IMR-90 (cell line): Measurements from ENCODE around the gene AKR1D1. TPM values are rescaled to one million over a fixed set of nuclear protein-coding genes. Genes with fewer than 3 reads are reported as not detected.

Experiments
- ATAC-seq: fragments of 200-7000 bp; cut with Tn5 transposase; 2 replicates; pipeline ENCODE4 v1.9.1; 2020; ENCODE audit warnings: low read depth, mild to moderate bottlenecking, moderate library complexity
- BruUV-seq: library from RNA; stranded (reverse); fragments of 400-500 nt; replicated peaks from 2 replicates; lab custom pipeline; 2021; lab: Mats Ljungman, UMichigan
- CTCF ChIA-PET: fragments of 300-600 bp; formaldehyde crosslinking; extraction: SDS; loops from one replicate; lab custom pipeline; 2021; ENCODE audit warnings: antibody characterized with exemption; lab: Yijun Ruan, JAX
- POLR2A ChIA-PET: fragments of 300-600 bp; sonication (Branson Sonifier 250); formaldehyde crosslinking; loops from one replicate; lab custom pipeline; 2022; ENCODE audit warnings: antibody characterized with exemption; ENCODE audit not compliant: unreplicated experiment; lab: Charles Lee
- DNase-seq: peaks from one replicate; pipeline ENCODE4 v3.0.0; 2013
- H2AFZ ChIP-seq: replicated peaks from 2 replicates; pipeline ENCODE3; 2013; ENCODE audit warnings: low read length, mild to moderate bottlenecking; ENCODE audit not compliant: poor library complexity
- H2AK5ac ChIP-seq: 2 replicates; pipeline ENCODE4 v1.6.1; 2013; ENCODE audit warnings: low read depth, low read length, inconsistent platforms
- H2AK9ac ChIP-seq: replicated peaks from 2 replicates; pipeline ENCODE3; 2013; ENCODE audit warnings: mild to moderate bottlenecking, low read depth, low read length, moderate library complexity; ENCODE audit not compliant: poor library complexity
- H2BK120ac ChIP-seq: 2 replicates; pipeline ENCODE4 v1.6.1; 2013; ENCODE audit warnings: low read depth, low read length, inconsistent platforms
- H2BK15ac ChIP-seq: 3 replicates; pipeline ENCODE4 v1.6.1; 2013; ENCODE audit warnings: low read depth, low read length, inconsistent platforms
- H2BK20ac ChIP-seq: 2 replicates; pipeline ENCODE4 v1.6.1; 2013; ENCODE audit warnings: low read depth, mild to moderate bottlenecking, inconsistent platforms, low read length, moderate library complexity
- H2BK5ac ChIP-seq: 2 replicates; pipeline ENCODE4 v1.6.1; 2013; ENCODE audit warnings: mild to moderate bottlenecking, low read depth, low read length, inconsistent platforms; ENCODE audit not compliant: poor library complexity, severe bottlenecking
- H3K14ac ChIP-seq: replicated peaks from 2 replicates; pipeline ENCODE4 v1.6.1; 2013; ENCODE audit warnings: low read depth, low read length, inconsistent platforms
- H3K18ac ChIP-seq: 2 replicates; pipeline ENCODE4 v1.6.1; 2013; ENCODE audit warnings: low read depth, low read length, control low read depth
- H3K23ac ChIP-seq: 2 replicates; pipeline ENCODE4 v1.6.1; 2013; ENCODE audit warnings: low read depth, low read length, inconsistent platforms
- H3K27ac ChIP-seq: 2 replicates; pipeline ENCODE4 v1.5.1; 2013; ENCODE audit warnings: mild to moderate bottlenecking, control low read depth, low read length; ENCODE audit not compliant: insufficient read depth
- H3K27me3 ChIP-seq: 2 replicates; pipeline ENCODE4 v1.6.1; 2013; ENCODE audit warnings: low read length; ENCODE audit not compliant: control insufficient read depth, insufficient read depth
- H3K36me3 ChIP-seq: 2 replicates; pipeline ENCODE4 v1.6.1; 2013; ENCODE audit warnings: low read length, mixed read lengths; ENCODE audit not compliant: control insufficient read depth, insufficient read depth
- H3K4ac ChIP-seq: 2 replicates; pipeline ENCODE4 v1.6.1; 2013; ENCODE audit warnings: low read depth, low read length, inconsistent platforms
- H3K4me1 ChIP-seq: 2 replicates; pipeline ENCODE4 v1.6.1; 2013; ENCODE audit warnings: low read length, mixed read lengths; ENCODE audit not compliant: control insufficient read depth, insufficient read depth
- H3K4me2 ChIP-seq: 2 replicates; pipeline ENCODE4 v1.6.1; 2013; ENCODE audit warnings: low read depth, mild to moderate bottlenecking, control low read depth, low read length, moderate library complexity
- H3K4me3 ChIP-seq: 2 replicates; pipeline ENCODE4 v1.5.1; 2013; ENCODE audit warnings: low read depth, mild to moderate bottlenecking, control low read depth, low read length, moderate library complexity; ENCODE audit not compliant: insufficient read depth
- H3K56ac ChIP-seq: 2 replicates; pipeline ENCODE4 v1.6.1; 2013; ENCODE audit warnings: low read length, inconsistent platforms; ENCODE audit not compliant: insufficient read depth; ENCODE audit errors: extremely low read depth
- H3K79me1 ChIP-seq, 2 experiments: 2 replicates each; pipeline ENCODE4 v1.6.1; 2013; ENCODE audit warnings: low read length in 2 of 2, inconsistent platforms in 1 of 2, low read depth in 1 of 2
- H3K9ac ChIP-seq: 2 replicates; pipeline ENCODE4 v1.6.1; 2013; ENCODE audit warnings: low read depth, low read length, control low read depth
- H3K9me1 ChIP-seq: 2 replicates; pipeline ENCODE4 v1.6.1; 2013; ENCODE audit warnings: low read length, inconsistent platforms; ENCODE audit not compliant: insufficient read depth
- H3K9me3 ChIP-seq: 2 replicates; pipeline ENCODE4 v1.6.1; 2013; ENCODE audit warnings: low read length; ENCODE audit not compliant: control insufficient read depth, insufficient read depth
- H4K20me1 ChIP-seq: 2 replicates; pipeline ENCODE4 v1.6.1; 2013; ENCODE audit warnings: low read length, inconsistent platforms; ENCODE audit not compliant: insufficient read depth
- H4K5ac ChIP-seq: 2 replicates; pipeline ENCODE4 v1.6.1; 2013; ENCODE audit warnings: mild to moderate bottlenecking, low read depth, low read length, control low read depth
- H4K8ac ChIP-seq, 2 experiments: 2 replicates each; pipeline ENCODE4 v1.6.1; 2013; ENCODE audit warnings: low read depth in 2 of 2, low read length in 2 of 2, control low read depth in 1 of 2, inconsistent platforms in 1 of 2
- H4K91ac ChIP-seq: 2 replicates; pipeline ENCODE4 v1.6.1; 2013; ENCODE audit warnings: low read depth, low read length, inconsistent platforms; ENCODE audit not compliant: insufficient read depth
- BHLHE40 ChIP-seq: fragments of 150-350 bp; IDR thresholded peaks from 2 replicates; pipeline ENCODE4 v1.6.1; 2016; ENCODE audit warnings: mild to moderate bottlenecking, low read depth, low read length
- ELK1 ChIP-seq: fragments of 150-350 bp; IDR thresholded peaks from 2 replicates; pipeline ENCODE4 v1.6.1; 2016; ENCODE audit warnings: low read depth, mild to moderate bottlenecking, low read length, moderate library complexity, borderline replicate concordance
- RCOR1 ChIP-seq: IDR thresholded peaks from 2 replicates; pipeline ENCODE4 v1.6.1; 2012; ENCODE audit warnings: mild to moderate bottlenecking, low read length, improper control_type of control experiment; ENCODE audit not compliant: insufficient replicate concordance
- SMC3 ChIP-seq: fragments of 150-350 bp; IDR thresholded peaks from 2 replicates; pipeline ENCODE4 v1.6.1; 2016; ENCODE audit warnings: low read depth, mild to moderate bottlenecking, antibody characterized with exemption, low read length, moderate library complexity
- WGBS, 2 experiments: methylation state at CpG; one replicate each; pipeline versions ENCODE4 v1.1.5 to v1.1.7; 2013; ENCODE audit warnings: missing lambda C conversion rate in 2 of 2; ENCODE audit not compliant: insufficient read length in 1 of 2; ENCODE audit errors: extremely low coverage in 2 of 2; 5-methylcytosine and 5-hydroxymethylcytosine counted together
- dilution Hi-C: fragments of 300-500 bp; cut with HindIII; formaldehyde crosslinking; loops from one replicate; pipeline ENCODE4 v1.14.3; 2018; ENCODE audit warnings: low sequenced_read_pairs; ENCODE audit not compliant: unreplicated experiment
- in situ Hi-C: fragments of 300-500 bp; cut with MboI; formaldehyde crosslinking; loops from 3 replicates; pipeline ENCODE4 v1.14.3; 2019; ENCODE audit warnings: low sequenced_read_pairs, inconsistent platforms, mixed read lengths
- intact Hi-C: fragments of 100-400 bp; cut with micrococcal nuclease; formaldehyde crosslinking; loops from 2 replicates; pipeline ENCODE4 v1.10.0; 2022
- polyA plus RNA-seq, 3 experiments: library from polyadenylated mRNA; depleted of rRNA; stranded (reverse); fragments of >200 nt; gene quantifications; 2 replicates each; pipeline ENCODE4 v1.2.3, GENCODE V29; 2012; ENCODE audit warnings: low replicate concordance in 1 of 3
- total RNA-seq: library from RNA; depleted of rRNA; stranded (reverse); fragments of >200 nt; gene quantifications from 2 replicates; pipeline ENCODE4 v1.2.3, GENCODE V29; 2012
- TF ChIP-seq, protein P1 (sequence below): fragments of 150-350 bp; IDR thresholded peaks from 2 replicates; pipeline ENCODE4 v1.6.1; 2017; ENCODE audit warnings: mild to moderate bottlenecking, antibody characterized with exemption, low read length, low read depth

Gene AKR1D1
- total and polyA plus RNA-seq, 2 of the 4 experiments (the other 2 are of a cell fraction), result not detected

DNA sequence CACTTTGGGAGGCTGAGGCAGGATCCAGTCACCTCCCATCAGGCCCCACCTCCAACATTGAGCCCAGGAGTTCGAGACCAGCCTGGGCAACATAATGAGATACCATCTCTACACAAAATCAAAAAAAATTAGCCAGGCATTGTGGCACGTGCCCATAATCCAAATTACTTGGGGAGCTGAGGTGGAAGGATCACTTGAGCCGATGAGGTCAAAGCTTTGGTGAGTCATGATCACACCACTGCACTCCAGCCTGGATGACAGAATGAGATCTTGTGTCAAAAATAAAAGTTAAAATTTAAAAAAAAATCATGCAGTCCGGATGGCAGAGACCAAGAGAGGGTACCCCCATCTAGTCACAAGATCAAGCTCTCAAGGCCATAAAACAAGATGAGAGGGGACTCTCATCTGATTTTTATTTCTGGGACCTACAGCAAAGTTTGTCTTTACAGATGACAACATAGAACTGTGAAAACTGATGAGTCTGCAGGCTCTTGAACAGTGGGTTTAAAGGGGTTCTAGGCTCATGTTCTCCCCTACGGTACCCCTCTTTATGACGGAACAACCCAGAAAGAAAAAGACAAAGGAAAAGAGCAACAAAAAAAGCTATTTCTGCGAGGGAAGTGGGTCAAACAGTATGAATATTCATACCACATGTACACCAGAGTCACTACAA is 45.4 kb upstream of the AKR1D1 start:
- no peak for TF ChIP-seq ELK1
- TF ChIP-seq SMC3, result no peak
- no peak for TF ChIP-seq RCOR1
- TF ChIP-seq, protein P1, sequence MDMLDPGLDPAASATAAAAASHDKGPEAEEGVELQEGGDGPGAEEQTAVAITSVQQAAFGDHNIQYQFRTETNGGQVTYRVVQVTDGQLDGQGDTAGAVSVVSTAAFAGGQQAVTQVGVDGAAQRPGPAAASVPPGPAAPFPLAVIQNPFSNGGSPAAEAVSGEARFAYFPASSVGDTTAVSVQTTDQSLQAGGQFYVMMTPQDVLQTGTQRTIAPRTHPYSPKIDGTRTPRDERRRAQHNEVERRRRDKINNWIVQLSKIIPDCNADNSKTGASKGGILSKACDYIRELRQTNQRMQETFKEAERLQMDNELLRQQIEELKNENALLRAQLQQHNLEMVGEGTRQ, result no peak
- TF ChIP-seq BHLHE40, result peak; percentile 28; the same call in 1 of the 2 replicates
- peaks cover 2% of the 10 kb centered on the region; the same call in 1 of the 2 replicates for H3K9me3 ChIP-seq
- no peak overlapping the region for H4K8ac ChIP-seq
- in situ Hi-C loops, result no loop called here
- no TSS peak for BruUV-seq
- no peak for DNase-seq
- no peak overlapping the region for H2AFZ ChIP-seq
- no peak overlapping the region for H3K9ac ChIP-seq
- no peak overlapping the region for H2AK9ac ChIP-seq
- no peaks in the 10 kb centered on the region for H3K4me1 ChIP-seq
- H3K56ac ChIP-seq, result no peak overlapping the region
- H3K27ac ChIP-seq, result no peak overlapping the region
- H3K23ac ChIP-seq, result no peak overlapping the region
- no peak overlapping the region for H3K4me2 ChIP-seq
- H2BK20ac ChIP-seq, result no peak overlapping the region
- H2BK5ac ChIP-seq, result no peak overlapping the region
- no peak overlapping the region for H3K18ac ChIP-seq
- POLR2A ChIA-PET, result no interaction called here
- H3K9me1 ChIP-seq, result no peaks in the 10 kb centered on the region
- no peaks in the 10 kb centered on the region for H3K79me1 ChIP-seq
- no peak overlapping the region for H4K5ac ChIP-seq
- H4K20me1 ChIP-seq, result no peaks in the 10 kb centered on the region
- H3K4me3 ChIP-seq, result no peak overlapping the region
- no peak overlapping the region for H2BK120ac ChIP-seq
- peaks cover 8% of the 10 kb centered on the region for H3K27me3 ChIP-seq
- dilution Hi-C loops, result no loop called here
- H4K91ac ChIP-seq, result no peak overlapping the region
- no peaks in the 10 kb centered on the region for H3K36me3 ChIP-seq
- no peak overlapping the region for H2AK5ac ChIP-seq
- H3K14ac ChIP-seq, result no peak overlapping the region
- H2BK15ac ChIP-seq, result no peak overlapping the region
- intact Hi-C loops, result no loop called here
- CTCF ChIA-PET, result no interaction called here
- no CpG with 5 or more reads among the region's 7 CpGs for WGBS, 2 experiments
- no peak for ATAC-seq
- H3K4ac ChIP-seq, result no peak overlapping the region
